Measurements from ENCODE around the gene RNF222. TPM values are rescaled to one million over a fixed set of nuclear protein-coding genes. Genes with fewer than 3 reads are reported as not detected.

Gene RNF222
- total and polyA plus RNA-seq, 8 donors: not detected

DNA sequence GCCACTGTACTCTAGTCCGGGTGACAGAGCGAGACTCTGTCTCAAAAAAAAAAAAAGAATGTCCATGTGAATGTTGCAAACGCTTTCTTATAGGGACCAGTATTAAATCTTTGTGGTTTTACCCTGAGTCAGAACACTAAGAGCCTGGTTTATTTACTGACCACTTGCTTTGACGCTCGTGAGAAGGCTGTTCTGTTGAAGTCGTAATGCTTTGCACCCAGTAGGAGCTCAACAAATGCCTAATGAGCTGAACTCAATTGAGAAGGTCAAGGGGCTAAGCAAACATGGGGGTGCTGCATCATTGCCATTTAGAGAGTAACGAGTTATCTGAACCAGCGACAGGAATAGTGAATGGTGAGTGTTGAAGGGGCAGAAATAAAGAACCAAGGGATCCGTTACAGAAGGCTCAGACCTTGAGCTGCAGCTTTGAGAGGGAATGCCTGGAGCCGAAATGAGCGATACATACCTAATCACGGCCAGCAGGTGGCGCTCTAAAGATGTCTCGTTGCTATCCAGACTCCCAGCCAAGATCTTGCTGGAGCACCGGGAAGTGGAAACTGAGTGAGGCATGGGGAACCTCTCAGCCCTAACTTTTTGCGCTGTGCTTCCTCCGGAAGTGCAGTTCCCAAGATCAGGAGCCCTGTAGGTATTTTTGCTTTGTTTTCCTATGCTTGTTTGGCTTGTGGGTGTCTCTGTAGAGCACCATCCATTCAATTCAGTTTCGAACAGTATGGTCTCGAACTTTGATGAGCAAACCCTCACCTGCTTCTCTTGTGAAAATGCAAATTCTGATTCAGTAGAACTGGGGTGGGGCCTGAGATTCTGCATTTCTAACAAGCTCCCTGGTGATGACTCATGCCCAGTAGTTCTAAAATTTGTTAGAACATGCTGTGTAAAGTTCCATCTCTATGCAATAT is 12.6 kb upstream of the RNF222 start:
- Histone ChIP-seq H3K27ac (no peak overlapping the region), H3K9me3 (no peaks in the 10 kb centered on the region), H3K4me1 (peaks cover 0 to 4% (median 0%) of the 10 kb centered on the region in 3 donors), H3K27me3 (no peaks in the 10 kb centered on the region), H3K4me3 (no peak overlapping the region), H3K36me3 (no peaks in the 10 kb centered on the region)
- 17 to 20% methylated on average over 18 to 19 of the region's 19 CpGs for WGBS, 2 donors
- DNase-seq (peak; percentile 81 to 98 (median 92)), FAIRE-seq (peak; percentile 91), ATAC-seq (peak; percentile 95 to 99 (median 98))
- TF ChIP-seq, protein P1, sequence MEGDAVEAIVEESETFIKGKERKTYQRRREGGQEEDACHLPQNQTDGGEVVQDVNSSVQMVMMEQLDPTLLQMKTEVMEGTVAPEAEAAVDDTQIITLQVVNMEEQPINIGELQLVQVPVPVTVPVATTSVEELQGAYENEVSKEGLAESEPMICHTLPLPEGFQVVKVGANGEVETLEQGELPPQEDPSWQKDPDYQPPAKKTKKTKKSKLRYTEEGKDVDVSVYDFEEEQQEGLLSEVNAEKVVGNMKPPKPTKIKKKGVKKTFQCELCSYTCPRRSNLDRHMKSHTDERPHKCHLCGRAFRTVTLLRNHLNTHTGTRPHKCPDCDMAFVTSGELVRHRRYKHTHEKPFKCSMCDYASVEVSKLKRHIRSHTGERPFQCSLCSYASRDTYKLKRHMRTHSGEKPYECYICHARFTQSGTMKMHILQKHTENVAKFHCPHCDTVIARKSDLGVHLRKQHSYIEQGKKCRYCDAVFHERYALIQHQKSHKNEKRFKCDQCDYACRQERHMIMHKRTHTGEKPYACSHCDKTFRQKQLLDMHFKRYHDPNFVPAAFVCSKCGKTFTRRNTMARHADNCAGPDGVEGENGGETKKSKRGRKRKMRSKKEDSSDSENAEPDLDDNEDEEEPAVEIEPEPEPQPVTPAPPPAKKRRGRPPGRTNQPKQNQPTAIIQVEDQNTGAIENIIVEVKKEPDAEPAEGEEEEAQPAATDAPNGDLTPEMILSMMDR (IDR thresholded peaks at IDR 0.05): peak; percentile 80 to 89 (median 84)
- intact Hi-C loops (cut with DNase I): loop anchor here (10.0 kb wide), 1 partner anchor 335 kb away; the partner anchor contains the start of gene CCDC42 (in 3 of the 3)

DNA sequence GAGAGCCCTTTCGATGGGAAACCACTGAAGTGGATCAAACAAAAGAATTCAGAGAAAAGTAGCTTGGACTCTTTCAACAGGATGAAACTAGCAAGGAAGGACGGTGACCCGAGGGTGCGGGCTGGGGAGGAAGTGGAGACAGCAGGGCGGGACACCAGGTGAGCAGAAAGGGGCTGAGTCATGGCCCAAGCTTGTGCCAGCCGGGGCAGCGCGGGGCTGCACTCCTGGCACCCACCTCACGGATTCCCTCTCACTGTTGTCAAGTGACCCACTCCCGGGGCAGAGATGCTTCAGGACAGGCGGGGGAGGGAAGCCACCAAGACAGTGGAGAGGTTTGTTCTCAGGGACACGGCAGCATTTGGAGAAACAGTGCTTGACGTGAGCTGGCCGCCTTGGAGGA is 10.7 kb upstream of the RNF222 start:
- intact Hi-C loops (cut with DNase I): loop anchor here in 2 of 3 donors (10.0 kb wide), 1 partner anchor 336 kb away; the partner anchor contains the start of gene CCDC42 (in 2 of the 2)
- no peak overlapping the region for H3K27ac ChIP-seq
- no peak for FAIRE-seq

DNA sequence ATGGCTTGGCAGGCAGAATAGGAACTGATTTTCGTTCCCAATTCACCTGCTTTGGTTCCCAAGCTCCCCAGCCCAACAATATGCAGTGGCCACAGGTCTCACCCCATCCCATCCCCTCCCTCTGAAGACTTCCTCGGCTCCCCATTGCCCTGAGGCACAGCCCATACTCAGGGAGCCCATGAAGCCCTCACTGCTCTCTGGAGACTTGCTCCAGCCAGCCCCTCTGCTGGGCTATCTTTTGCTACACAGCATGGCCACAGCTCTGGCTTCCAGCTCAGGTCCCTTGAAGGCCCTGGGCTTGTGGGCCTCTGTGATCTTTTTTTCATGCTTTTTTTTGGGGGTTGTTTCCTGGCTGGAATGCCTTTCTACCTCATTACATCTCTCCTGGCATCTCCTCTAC is 8.5 kb upstream of the RNF222 start:
- intact Hi-C loops (cut with DNase I): loop anchor here in 2 of 3 donors (10.0 kb wide), 1 partner anchor 339 kb away; the partner anchor contains the start of gene CCDC42 (in 2 of the 2)
- TF ChIP-seq, protein P1 (IDR thresholded peaks at IDR 0.05): no peak
- H3K4me3 ChIP-seq: no peak overlapping the region
- H3K9me3 ChIP-seq: no peaks in the 10 kb centered on the region
- no peak for FAIRE-seq
- peaks cover 0 to 4% (median 0%) of the 10 kb centered on the region in 3 donors for H3K4me1 ChIP-seq
- ATAC-seq: no peak
- no peak for DNase-seq
- 21 to 47% methylated on average over 2 of the region's 2 CpGs for WGBS, 2 donors
- no peaks in the 10 kb centered on the region for H3K27me3 ChIP-seq
- no peaks in the 10 kb centered on the region for H3K36me3 ChIP-seq
- H3K27ac ChIP-seq: no peak overlapping the region

More for the DNA sequence above, 10.7 kb upstream of the RNF222 start:
- ATAC-seq (no peak), DNase-seq (no peak)
- TF ChIP-seq, protein P1 (IDR thresholded peaks at IDR 0.05): no peak
- peaks cover 0 to 4% (median 0%) of the 10 kb centered on the region in 3 donors for H3K4me1 ChIP-seq
- no peaks in the 10 kb centered on the region for H3K27me3 ChIP-seq
- no peaks in the 10 kb centered on the region for H3K36me3 ChIP-seq
- WGBS, 2 donors: 55 to 59% methylated on average over 11 to 14 of the region's 14 CpGs
- no peak overlapping the region for H3K4me3 ChIP-seq
- H3K9me3 ChIP-seq: no peaks in the 10 kb centered on the region

DNA sequence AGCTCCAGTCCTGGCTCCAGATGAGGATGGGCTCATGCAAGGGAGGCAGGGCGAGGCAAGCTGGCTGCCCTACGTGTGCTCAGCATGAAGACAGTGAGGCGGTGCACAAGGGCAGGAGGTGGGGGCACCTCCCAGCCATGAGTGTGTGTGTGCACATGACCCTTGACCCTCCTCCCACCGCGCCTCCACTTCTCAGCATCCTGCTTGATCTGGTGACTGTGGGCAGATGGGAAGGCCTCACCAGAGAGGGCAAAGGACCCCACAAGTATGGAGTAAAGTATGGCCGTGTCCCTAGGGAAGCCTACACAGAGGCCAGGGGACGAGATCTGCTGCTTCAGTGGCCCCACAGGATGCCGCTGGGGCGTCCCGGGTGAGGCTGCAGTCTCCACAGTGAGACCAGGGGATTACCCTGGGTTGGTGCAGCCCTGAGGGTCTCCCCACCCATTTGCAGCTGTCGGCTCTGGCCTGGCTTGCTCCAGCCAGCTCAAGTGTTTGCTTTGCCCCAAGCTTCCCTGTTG is 7.9 kb upstream of the RNF222 start:
- 81 to 91% methylated on average over 11 of the region's 11 CpGs for whole genome bisulfite sequencing, 2 donors
- ATAC-seq: no peak
- H3K9me3 ChIP-seq: no peaks in the 10 kb centered on the region
- no peak overlapping the region for H3K27ac ChIP-seq
- TF ChIP-seq, protein P1 (IDR thresholded peaks at IDR 0.05): no peak
- DNase-seq: no peak
- H3K27me3 ChIP-seq: no peaks in the 10 kb centered on the region
- H3K4me1 ChIP-seq: peaks cover 0 to 2% (median 0%) of the 10 kb centered on the region in 3 donors
- no peak overlapping the region for H3K4me3 ChIP-seq
- no peak for FAIRE-seq
- H3K36me3 ChIP-seq: no peaks in the 10 kb centered on the region
- intact Hi-C loops (cut with DNase I): loop anchor here in 2 of 3 donors (10.0 kb wide), 1 partner anchor 339 kb away; the partner anchor contains the start of gene CCDC42 (in 2 of the 2)
